SK-N-MC (cell line): ENCODE measurements around the gene DOK3.
A peak's percentile ranks its signal among the peaks of the same experiment; 100 is the strongest.

ENCODE experiments used
- DNase-seq: peaks from one replicate; pipeline ENCODE4 v3.0.0-alpha.2; 2011; ENCODE audit warnings: low read depth, low spot score
- H3K27ac ChIP-seq: fragments of 200-600 bp; sonication (generic); 2 replicates; pipeline ENCODE4 v1.5.1; 2016; ENCODE audit warnings: mixed run types
- H3K36me3 ChIP-seq: fragments of 200-600 bp; sonication (generic); 2 replicates; pipeline ENCODE4 v1.6.1; 2017; ENCODE audit warnings: antibody characterized with exemption, low read length, mixed read lengths; ENCODE audit not compliant: insufficient read depth
- H3K4me3 ChIP-seq: fragments of 200-600 bp; sonication (generic); 2 replicates; pipeline ENCODE4 v1.5.1; 2016
- H3K9ac ChIP-seq: fragments of 200-600 bp; sonication (generic); 2 replicates; pipeline ENCODE4 v1.8.0; 2017; ENCODE audit warnings: mixed run types, mixed read lengths; ENCODE audit not compliant: insufficient read length
- H3K9me3 ChIP-seq: fragments of 200-600 bp; sonication (generic); 2 replicates; pipeline ENCODE4 v1.6.1; 2017; ENCODE audit warnings: low read depth, mild to moderate bottlenecking, antibody characterized with exemption, low read length, moderate library complexity, mixed read lengths
- EZH2 ChIP-seq: fragments of 200-600 bp; sonication (generic); IDR thresholded peaks from one replicate; pipeline ENCODE4 v1.6.1; 2017; ENCODE audit warnings: antibody characterized with exemption
- FOXP2 ChIP-seq: optimal IDR thresholded peaks from 2 replicates; pipeline ENCODE3; 2011; ENCODE audit warnings: mild to moderate bottlenecking, moderate library complexity; ENCODE audit not compliant: insufficient read depth; ENCODE audit errors: extremely low read length, control extremely low read depth
- POLR2AphosphoS5 ChIP-seq: IDR thresholded peaks from 2 replicates; pipeline ENCODE4 v1.6.1; 2012; ENCODE audit warnings: mild to moderate bottlenecking, low read depth, low read length, borderline replicate concordance

Gene DOK3

DNA sequence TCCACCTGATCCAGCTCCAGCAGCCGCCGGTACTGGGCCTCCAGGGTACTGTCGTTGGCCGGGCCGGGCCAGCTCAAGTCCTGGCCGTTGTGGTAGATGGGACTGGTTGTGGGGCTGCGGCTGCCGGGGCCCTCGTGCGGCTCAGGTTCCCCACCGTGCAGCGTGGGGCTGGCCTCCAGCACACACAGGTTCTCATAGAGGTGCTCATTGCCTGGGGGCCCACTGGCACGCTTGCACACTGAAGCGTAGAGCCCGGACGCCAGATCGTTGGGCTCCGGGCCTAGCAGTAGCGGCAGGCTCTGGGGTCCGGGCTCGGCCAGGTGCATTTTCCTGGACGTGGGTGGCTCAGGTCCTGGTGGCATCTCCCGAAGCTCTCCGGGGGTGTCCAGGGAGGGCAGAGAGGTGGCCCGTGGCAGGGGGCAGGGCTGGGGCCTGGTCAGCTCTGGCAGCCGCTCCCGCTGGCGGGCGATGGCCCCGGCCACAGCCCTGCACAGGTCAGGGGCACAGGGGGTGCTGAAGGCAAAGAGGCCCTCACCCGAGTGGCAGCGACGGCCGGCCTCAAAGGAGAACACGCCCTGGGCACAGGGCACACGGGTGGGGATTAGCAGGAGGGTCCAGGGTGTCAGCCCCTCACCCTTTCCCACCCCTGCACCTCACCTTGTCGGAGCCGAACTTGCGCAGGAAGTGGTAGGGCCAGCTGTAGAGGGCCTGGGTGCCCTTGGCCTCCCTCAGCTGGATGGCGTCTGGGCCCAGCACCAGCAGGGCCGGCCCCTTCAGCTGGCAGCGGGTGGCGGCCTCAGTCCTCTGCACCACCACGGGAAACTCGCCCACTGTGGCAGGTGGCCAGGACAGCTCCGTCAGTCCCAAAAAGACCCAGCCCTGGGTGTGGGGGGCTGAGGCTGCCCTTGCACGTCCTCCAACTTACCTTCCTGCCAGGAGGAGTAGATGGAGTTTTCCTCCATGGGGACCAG, 5.3 kb downstream of the DOK3 start:
- Histone ChIP-seq H3K27ac (no peak overlapping the region), H3K9me3 (no peaks in the 10 kb centered on the region), H3K9ac (no peak overlapping the region), H3K4me3 (no peak overlapping the region), H3K36me3 (no peaks in the 10 kb centered on the region)
- TF ChIP-seq FOXP2 (no peak), POLR2AphosphoS5 (no peak), EZH2 (no peak)
- no peak for DNase-seq

- Histone ChIP-seq H3K4me3 (no peak overlapping the region), H3K36me3 (no peaks in the 10 kb centered on the region), H3K9ac (no peak overlapping the region), H3K27ac (no peak overlapping the region), H3K9me3 (no peaks in the 10 kb centered on the region)
- TF ChIP-seq FOXP2 (no peak), EZH2 (no peak), POLR2AphosphoS5 (no peak)
- no peak for DNase-seq
Observed at GRCh38 chr5:177503351-177504085, 6.1 kb downstream of the DOK3 start.

DNA sequence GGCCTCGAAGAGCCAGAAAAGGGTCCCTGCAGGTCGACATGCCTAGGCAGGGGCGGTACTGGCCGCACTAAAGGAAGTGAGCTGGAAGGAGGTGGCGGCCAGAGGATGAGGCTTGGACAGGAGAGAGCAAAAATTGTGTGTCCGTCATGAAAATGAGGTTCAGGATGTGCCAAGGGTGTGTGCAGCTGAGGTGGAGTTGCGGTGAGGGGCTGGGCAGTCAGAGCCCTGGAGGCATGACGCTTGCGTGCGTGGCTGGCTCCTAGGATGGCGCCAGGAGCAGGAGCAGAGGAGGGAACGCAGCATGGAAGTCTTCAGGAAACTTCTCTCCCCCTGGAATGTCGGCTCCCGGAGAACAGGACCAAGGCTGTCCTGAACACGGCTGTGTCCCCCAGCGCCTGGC, 6.7 kb downstream of the DOK3 start:
- Histone ChIP-seq H3K9ac (no peak overlapping the region), H3K4me3 (no peak overlapping the region), H3K27ac (no peak overlapping the region), H3K9me3 (no peaks in the 10 kb centered on the region), H3K36me3 (no peaks in the 10 kb centered on the region)
- no peak for DNase-seq
- TF ChIP-seq POLR2AphosphoS5 (no peak), FOXP2 (no peak), EZH2 (no peak)

DNA sequence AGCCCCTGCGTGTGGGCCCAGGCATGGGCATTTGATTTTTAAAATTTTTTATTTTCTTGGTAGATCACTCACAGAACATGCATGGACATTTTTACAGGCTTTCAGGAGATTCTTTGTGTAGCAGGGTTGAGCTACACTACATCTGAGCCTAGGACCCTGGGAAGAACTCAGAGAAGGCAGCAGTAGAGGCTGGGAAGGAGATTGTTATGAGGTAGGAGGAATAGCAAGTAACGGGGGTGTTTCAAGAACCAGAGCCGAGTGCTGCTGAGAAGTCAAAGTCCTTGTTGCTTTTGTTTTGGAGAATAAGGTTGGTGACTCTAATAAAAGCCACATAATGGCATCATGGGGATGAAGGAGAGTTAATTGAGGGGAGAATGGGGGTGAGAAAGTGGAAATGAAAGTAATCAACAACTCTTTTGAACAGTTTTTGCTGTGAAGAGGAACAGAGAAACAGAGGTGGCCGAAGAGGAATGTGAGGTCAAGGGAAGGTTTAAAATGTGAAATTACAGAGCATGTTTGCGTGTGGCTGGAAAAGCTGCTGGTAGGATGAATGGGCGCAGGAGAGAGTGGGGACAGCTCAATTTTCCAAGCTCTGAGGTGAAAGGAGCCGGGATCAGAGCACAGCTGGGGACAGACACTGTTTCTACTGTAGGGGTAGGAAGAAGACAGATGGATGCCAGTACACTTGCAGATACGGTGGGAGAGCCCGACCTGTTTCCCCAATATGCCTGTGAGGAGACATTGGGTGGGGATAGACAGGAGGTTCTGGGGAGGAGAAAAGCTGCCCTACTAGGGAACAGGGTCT, 7.5 kb downstream of the DOK3 start:
- no peak overlapping the region for H3K9ac ChIP-seq
- no peak overlapping the region for H3K27ac ChIP-seq
- no peak for TF ChIP-seq EZH2
- no peak for TF ChIP-seq FOXP2
- no peak for TF ChIP-seq POLR2AphosphoS5

GRCh38 chr5:177500685-177501522, 8.7 kb downstream of the DOK3 start:
- DNase-seq = no peak
- H3K36me3 ChIP-seq = no peaks in the 10 kb centered on the region
- 0 out of 2 replicates have a peak overlapping the region, but pooled peaks have one; percentile 15 for H3K4me3 ChIP-seq
- no peaks in the 10 kb centered on the region for H3K9me3 ChIP-seq
- peak overlapping the region; percentile 45 for H3K9ac ChIP-seq
- TF ChIP-seq EZH2 = no peak
- TF ChIP-seq POLR2AphosphoS5 = no peak
- no peak for TF ChIP-seq FOXP2
- H3K27ac ChIP-seq = peak overlapping the region; percentile 67

More for the DNA sequence above, 7.5 kb downstream of the DOK3 start:
- Histone ChIP-seq H3K4me3 (no peak overlapping the region), H3K36me3 (no peaks in the 10 kb centered on the region), H3K9me3 (no peaks in the 10 kb centered on the region)
- no peak for DNase-seq

DNA sequence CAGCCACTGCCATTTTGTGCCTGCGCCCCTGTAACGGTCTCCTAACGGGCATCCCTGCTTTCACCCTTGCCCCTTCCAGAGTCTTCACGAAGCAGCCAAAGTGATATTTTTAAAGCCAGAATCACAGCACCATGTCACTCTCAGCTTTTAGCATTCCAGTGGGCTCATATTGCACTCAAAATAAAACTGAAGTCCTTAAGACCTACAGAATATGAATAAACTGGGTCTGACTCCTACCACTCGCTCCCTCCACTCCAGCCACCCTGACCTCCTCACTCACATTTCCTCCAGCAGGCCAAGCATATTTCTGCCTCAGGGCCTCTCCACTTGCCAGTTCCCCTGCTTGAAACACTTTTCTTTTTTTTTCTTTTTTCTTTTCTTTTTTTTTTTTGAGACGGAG, 9.8 kb downstream of the DOK3 start:
- Histone ChIP-seq H3K36me3 (peaks cover 3% of the 10 kb centered on the region; the same call in 1 of the 2 replicates), H3K27ac (0 out of 2 replicates have a peak overlapping the region, but pooled peaks have one; percentile 19), H3K4me3 (no peak overlapping the region), H3K9me3 (no peaks in the 10 kb centered on the region), H3K9ac (no peak overlapping the region)
- no peak for DNase-seq
- TF ChIP-seq POLR2AphosphoS5 = no peak
- no peak for TF ChIP-seq FOXP2
- no peak for TF ChIP-seq EZH2
